ENCODE measurements around the gene ZNF33A. TPM values are rescaled to one million over a fixed set of nuclear protein-coding genes. Genes with fewer than 3 reads are reported as not detected.
"Not testable (repeated sequence)": the region's sequence is repeated elsewhere in the genome, so short reads cannot be mapped to it uniquely, and the experiment has no call there.

Gene ZNF33A
- total and polyA plus RNA-seq, 2 donors (not counting 3 experiments of a cell fraction or from before 2014, with no cell fraction given): 4.6 to 13.2 TPM

GRCh38 chr10:38076687-38077086 lies 66.2 kb downstream of the ZNF33A start:
- Histone ChIP-seq H3K4me1 (ENCODE audit: control insufficient read depth, extremely low read depth, insufficient read depth, low read length) (no peaks in the 10 kb centered on the region), H3K36me3 (ENCODE audit: control insufficient read depth in 2 of 2, extremely low read depth in 1 of 2, insufficient read depth in 2 of 2, low read length in 2 of 2) (no peaks in the 10 kb centered on the region), H3K79me2 (ENCODE audit: control insufficient read depth, insufficient read depth, low read length) (no peaks in the 10 kb centered on the region), H3K9ac (replicated peaks; ENCODE audit: extremely low read depth, insufficient read depth, low read length) (no peak overlapping the region), H3K9me3 (replicated peaks; ENCODE audit: control insufficient read depth, insufficient read depth, low read length) (no peaks in the 10 kb centered on the region), H3K9me1 (replicated peaks; ENCODE audit: control insufficient read depth, extremely low read depth, insufficient read depth, low read length) (no peaks in the 10 kb centered on the region), H3K27me3 (ENCODE audit: control insufficient read depth in 2 of 2, insufficient read depth in 2 of 2, low read length in 2 of 2) (no peaks in the 10 kb centered on the region), H3K4me2 (ENCODE audit: insufficient read depth, low read length) (no peak overlapping the region), H4K20me1 (replicated peaks; ENCODE audit: control insufficient read depth, extremely low read depth, insufficient read depth, low read length) (no peaks in the 10 kb centered on the region), H3K27ac (ENCODE audit: insufficient read depth, low read depth, low read length) (no peak overlapping the region), H2AFZ (ENCODE audit: low read depth, low read length) (no peak overlapping the region), H3K4me3 (replicated peaks in 1 of 3; ENCODE audit: insufficient read depth in 1 of 3, low read depth in 1 of 3, low read length in 3 of 3) (no peak overlapping the region)
- DNase-seq (ENCODE audit: low read depth, low spot score): no peak
- POLR2A ChIA-PET: no interaction called here
- FAIRE-seq: no peak
- BruUV-seq (replicated peaks): no TSS peak
- dilution Hi-C loops (cut with MboI; ENCODE audit: extremely low pct_ligation_motif_present, low sequenced_read_pairs): no loop called here
- intact Hi-C loops (cut with micrococcal nuclease): no loop called here
- TF ChIP-seq MYC (IDR thresholded peaks at IDR 0.05; ENCODE audit: low read depth, low read length) (no peak), MAX (IDR thresholded peaks at IDR 0.05; ENCODE audit: insufficient read depth, insufficient read length) (no peak), POLR2A (IDR thresholded peaks at IDR 0.05; ENCODE audit: low read depth, low read length) (no peak), GATA2 (IDR thresholded peaks at IDR 0.05; ENCODE audit: insufficient read depth, insufficient read length, low read depth, low read length) (no peak), JUN (IDR thresholded peaks at IDR 0.05; ENCODE audit: borderline replicate concordance, insufficient read depth, insufficient read length, low read depth) (no peak), POLR2AphosphoS5 (IDR thresholded peaks at IDR 0.05; ENCODE audit: insufficient read depth, low read depth, low read length) (no peak), EZH2 (IDR thresholded peaks at IDR 0.05; ENCODE audit: borderline replicate concordance, low read depth, low read length, severe bottlenecking) (no peak), CTCF (IDR thresholded peaks at IDR 0.05; ENCODE audit: extremely low read depth in 1 of 2, insufficient read depth in 1 of 2, low read depth in 1 of 2, low read length in 2 of 2) (no peak), FOS (IDR thresholded peaks at IDR 0.05; ENCODE audit: borderline replicate concordance, insufficient read depth, low read length) (no peak)
- CTCF ChIA-PET: no interaction called here

- H3K4me2 ChIP-seq (ENCODE audit: insufficient read depth, low read length): peak overlapping the region; percentile 63
- H3K9me1 ChIP-seq (replicated peaks; ENCODE audit: control insufficient read depth, extremely low read depth, insufficient read depth, low read length); H3K36me3 ChIP-seq (ENCODE audit: control insufficient read depth in 2 of 2, extremely low read depth in 1 of 2, insufficient read depth in 2 of 2, low read length in 2 of 2); intact Hi-C loops (cut with micrococcal nuclease); H4K20me1 ChIP-seq (replicated peaks; ENCODE audit: control insufficient read depth, extremely low read depth, insufficient read depth, low read length); BruUV-seq (replicated peaks); H3K27ac ChIP-seq (ENCODE audit: insufficient read depth, low read depth, low read length); FAIRE-seq; dilution Hi-C loops (cut with MboI; ENCODE audit: extremely low pct_ligation_motif_present, low sequenced_read_pairs); H3K79me2 ChIP-seq (ENCODE audit: control insufficient read depth, insufficient read depth, low read length); DNase-seq (ENCODE audit: low read depth, low spot score); H3K9ac ChIP-seq (replicated peaks; ENCODE audit: extremely low read depth, insufficient read depth, low read length); H3K4me1 ChIP-seq (ENCODE audit: control insufficient read depth, extremely low read depth, insufficient read depth, low read length); POLR2A ChIA-PET; H3K9me3 ChIP-seq (replicated peaks; ENCODE audit: control insufficient read depth, insufficient read depth, low read length); H3K27me3 ChIP-seq (ENCODE audit: control insufficient read depth in 2 of 2, insufficient read depth in 2 of 2, low read length in 2 of 2); H3K4me3 ChIP-seq (replicated peaks in 1 of 3; ENCODE audit: insufficient read depth in 1 of 3, low read depth in 1 of 3, low read length in 3 of 3): not testable (repeated sequence)
- peak overlapping the region; percentile 99 for H2AFZ ChIP-seq (ENCODE audit: low read depth, low read length)
- CTCF ChIA-PET: interaction anchor here (2.7 kb wide), 1 partner anchor 117 kb away, joined by 15 read pairs; the partner anchor contains the start of gene ZNF25
Measured at GRCh38 chr10:38093318-38093717, 82.8 kb downstream of the ZNF33A start.

Measured in endothelial cell of umbilical vein (primary cell).